HepG2 (cell line): ENCODE results near the gene ADPRM.

Experiments used
- CHD2 ChIP-seq: IDR thresholded peaks from 2 replicates; pipeline ENCODE4 v1.6.1; 2011; ENCODE audit warnings: low read depth, low read length, improper control_type of control experiment
- JUN ChIP-seq: sonication (generic); formaldehyde crosslinking; IDR thresholded peaks from 2 replicates; pipeline ENCODE4 v1.4.0; 2020; ENCODE audit warnings: mild to moderate bottlenecking, missing genetic modification reagents

GRCh38 chr17:10649602-10650001 is 47.8 kb upstream of the ADPRM start:
- no peak for TF ChIP-seq CHD2
- no peak for TF ChIP-seq JUN (CRISPR knock-in tag)
